HepG2 (cell line): ENCODE measurements around the gene BPIFB6. TPM values are rescaled to one million over a fixed set of nuclear protein-coding genes. Genes with fewer than 3 reads are reported as not detected.

ENCODE experiments used
- ATF7 ChIP-seq, 2 experiments: fragments of 450-650 bp in 1 of 2; sonication (generic) in 1 of 2; formaldehyde crosslinking in 1 of 2; IDR thresholded peaks; 2 replicates each; pipeline versions ENCODE4 v1.4.0 to v1.6.1; 2016 to 2020; ENCODE audit warnings: antibody characterized with exemption in 1 of 2, mild to moderate bottlenecking in 1 of 2, missing genetic modification reagents in 1 of 2
- CBX1 ChIP-seq: IDR thresholded peaks from one replicate; pipeline ENCODE4 v1.6.1; 2016; ENCODE audit warnings: antibody characterized with exemption, low read depth
- DR1 ChIP-seq: sonication (generic); formaldehyde crosslinking; IDR thresholded peaks from 2 replicates; pipeline ENCODE4 v1.8.0; 2021; ENCODE audit warnings: mild to moderate bottlenecking, missing genetic modification reagents, inconsistent platforms
- JUND ChIP-seq: sonication (generic); formaldehyde crosslinking; IDR thresholded peaks from 2 replicates; pipeline ENCODE4 v1.8.0; 2022; ENCODE audit warnings: mild to moderate bottlenecking, missing genetic modification reagents
- KAT2B ChIP-seq: fragments of 150-350 bp; IDR thresholded peaks from 2 replicates; pipeline ENCODE4 v1.6.1; 2014; ENCODE audit warnings: low read depth, low read length, borderline replicate concordance
- NCOA2 ChIP-seq: sonication (generic); formaldehyde crosslinking; IDR thresholded peaks from 2 replicates; pipeline ENCODE4 v1.8.0; 2022; ENCODE audit warnings: inconsistent platforms
- ZNF232 ChIP-seq: sonication (generic); formaldehyde crosslinking; IDR thresholded peaks from 2 replicates; pipeline ENCODE4 v1.4.0; 2020; ENCODE audit warnings: missing genetic modification reagents, borderline replicate concordance
- ZNF510 ChIP-seq: sonication (generic); formaldehyde crosslinking; IDR thresholded peaks from 2 replicates; pipeline ENCODE4 v1.4.0; 2020; ENCODE audit warnings: low read depth, mild to moderate bottlenecking, missing genetic modification reagents
- ZSCAN20 ChIP-seq: sonication (generic); formaldehyde crosslinking; IDR thresholded peaks from 2 replicates; pipeline ENCODE4 v1.4.0; 2020; ENCODE audit warnings: missing genetic modification reagents, mild to moderate bottlenecking, borderline replicate concordance
- polyA plus RNA-seq, 8 experiments: library from polyadenylated mRNA; depleted of rRNA in 3 of 8; stranded (reverse) in 7 of 8; unstranded in 1 of 8; fragments of >200 nt; fragmentation: Illumina TruSeq in 4 of 8; extraction: Trizol in 4 of 8; gene quantifications; 2 replicates each; pipeline versions ENCODE4 v1.2.1 to v1.2.3, GENCODE V29; 2011 to 2016; ENCODE audit warnings: low read depth in 4 of 8, missing spikeins in 1 of 8, mixed read lengths in 1 of 8; ENCODE audit not compliant: insufficient read depth in 1 of 8
- total RNA-seq, 5 experiments: library from RNA; depleted of rRNA; stranded (reverse); fragments of >200 nt; fragmentation: Illumina TruSeq; extraction: Trizol; gene quantifications; 2 replicates each; pipeline ENCODE4 v1.2.3, GENCODE V29; 2016; ENCODE audit warnings: low read depth in 1 of 5
- TF ChIP-seq, protein P1 (sequence below): sonication (generic); formaldehyde crosslinking; IDR thresholded peaks from 2 replicates; pipeline ENCODE4 v1.8.0; 2023; ENCODE audit warnings: mild to moderate bottlenecking, missing genetic modification reagents
- TF ChIP-seq, protein P2 (sequence below): sonication (generic); formaldehyde crosslinking; IDR thresholded peaks from 2 replicates; pipeline ENCODE4 v1.5.1; 2020; ENCODE audit warnings: missing genetic modification reagents, mild to moderate bottlenecking, borderline replicate concordance
- TF ChIP-seq, protein P3 (sequence below), 2 experiments: fragments of 450-650 bp in 1 of 2; sonication (generic) in 1 of 2; formaldehyde crosslinking in 1 of 2; IDR thresholded peaks; 2 replicates each; pipeline versions ENCODE4 v1.6.1 to v1.8.0; 2016 to 2022; ENCODE audit warnings: antibody characterized with exemption in 1 of 2, mild to moderate bottlenecking in 1 of 2, missing genetic modification reagents in 1 of 2

The BPIFB6 gene
- total and polyA plus RNA-seq, 2 of the 13 experiments (the other 11 are each of a cell fraction or from before 2014, with no cell fraction given), result 0.13 to 1.7 TPM

DNA sequence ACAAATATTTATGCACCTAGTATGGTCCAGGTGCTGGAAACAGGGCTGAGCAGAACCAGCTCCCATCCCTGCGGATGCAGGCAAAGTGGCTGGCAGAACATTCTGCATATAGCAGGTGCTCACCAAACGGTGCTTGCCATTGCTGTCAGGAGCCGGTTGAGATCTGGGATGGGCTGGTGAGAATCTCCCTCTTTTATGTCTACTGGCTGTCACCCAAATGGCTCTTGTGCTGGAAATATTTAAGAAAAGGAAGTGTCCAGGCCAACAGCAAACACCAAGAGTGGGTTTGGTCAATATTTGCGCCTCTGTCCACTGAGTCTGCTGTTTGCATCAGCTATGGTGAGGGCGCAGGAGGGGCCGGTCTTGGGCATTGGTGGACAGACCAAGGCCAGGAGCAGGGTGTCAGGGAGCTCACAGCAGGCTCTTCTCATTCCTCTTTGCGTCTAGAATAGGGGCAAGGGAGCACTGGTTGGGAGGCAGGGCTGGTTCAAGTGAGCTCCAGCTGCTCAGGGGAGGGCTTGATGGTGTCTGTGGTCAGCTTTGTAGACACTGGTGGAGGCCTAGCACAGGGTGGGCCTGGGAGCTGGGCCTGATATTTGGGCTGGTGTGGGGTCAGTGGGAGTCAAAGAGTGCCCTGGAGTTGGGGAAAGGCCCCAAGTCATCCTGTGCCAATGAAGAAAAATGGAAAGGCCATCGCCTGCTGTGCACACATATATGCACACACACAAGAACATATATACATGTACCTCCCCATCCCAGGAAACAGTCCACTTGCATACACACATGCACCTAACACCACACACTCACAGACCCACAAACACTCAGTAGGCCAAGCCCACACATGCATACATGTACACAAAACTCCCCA, 25.3 kb upstream of the BPIFB6 start (continued):
- TF ChIP-seq CBX1 (peak; percentile 54), ATF7 (IDR thresholded peaks at IDR 0.05) (no peak), ATF7 (CRISPR knock-in tag; IDR thresholded peaks at IDR 0.05) (0 out of 2 replicates have a peak, but pooled peaks have one; percentile 38), ZNF510 (0 out of 2 replicates have a peak, but pooled peaks have one; percentile 87), NCOA2 (CRISPR knock-in tag) (peak; percentile 98), ZSCAN20 (CRISPR knock-in tag) (0 out of 2 replicates have a peak, but pooled peaks have one; percentile 25), DR1 (CRISPR knock-in tag) (no peak; the same call in 1 of the 2 replicates), KAT2B (no peak), ZNF232 (CRISPR knock-in tag) (peak; percentile 75; the same call in 1 of the 2 replicates), JUND (CRISPR knock-in tag) (peak; percentile 82)
- TF ChIP-seq, protein P1, sequence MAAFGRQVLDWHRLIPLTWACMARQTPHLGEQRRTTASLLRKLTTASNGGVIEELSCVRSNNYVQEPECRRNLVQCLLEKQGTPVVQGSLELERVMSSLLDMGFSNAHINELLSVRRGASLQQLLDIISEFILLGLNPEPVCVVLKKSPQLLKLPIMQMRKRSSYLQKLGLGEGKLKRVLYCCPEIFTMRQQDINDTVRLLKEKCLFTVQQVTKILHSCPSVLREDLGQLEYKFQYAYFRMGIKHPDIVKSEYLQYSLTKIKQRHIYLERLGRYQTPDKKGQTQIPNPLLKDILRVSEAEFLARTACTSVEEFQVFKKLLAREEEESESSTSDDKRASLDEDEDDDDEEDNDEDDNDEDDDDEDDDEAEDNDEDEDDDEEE (CRISPR knock-in tag), result peak; percentile 82; the same call in 1 of the 2 replicates
- TF ChIP-seq, protein P2, sequence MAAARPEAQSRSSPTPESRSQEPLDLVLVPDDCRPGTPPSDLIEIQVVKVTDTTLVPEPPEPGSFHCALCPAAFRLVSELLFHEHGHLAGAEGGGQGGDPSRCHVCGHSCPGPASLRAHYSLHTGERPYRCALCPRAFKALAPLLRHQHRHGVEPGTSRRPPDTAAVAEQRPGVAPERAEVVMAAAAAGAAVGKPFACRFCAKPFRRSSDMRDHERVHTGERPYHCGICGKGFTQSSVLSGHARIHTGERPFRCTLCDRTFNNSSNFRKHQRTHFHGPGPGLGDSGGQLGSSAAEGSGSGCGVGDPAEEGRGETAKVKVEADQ (CRISPR knock-in tag), result peak; percentile 77; the same call in 1 of the 2 replicates
- TF ChIP-seq, protein P3, sequence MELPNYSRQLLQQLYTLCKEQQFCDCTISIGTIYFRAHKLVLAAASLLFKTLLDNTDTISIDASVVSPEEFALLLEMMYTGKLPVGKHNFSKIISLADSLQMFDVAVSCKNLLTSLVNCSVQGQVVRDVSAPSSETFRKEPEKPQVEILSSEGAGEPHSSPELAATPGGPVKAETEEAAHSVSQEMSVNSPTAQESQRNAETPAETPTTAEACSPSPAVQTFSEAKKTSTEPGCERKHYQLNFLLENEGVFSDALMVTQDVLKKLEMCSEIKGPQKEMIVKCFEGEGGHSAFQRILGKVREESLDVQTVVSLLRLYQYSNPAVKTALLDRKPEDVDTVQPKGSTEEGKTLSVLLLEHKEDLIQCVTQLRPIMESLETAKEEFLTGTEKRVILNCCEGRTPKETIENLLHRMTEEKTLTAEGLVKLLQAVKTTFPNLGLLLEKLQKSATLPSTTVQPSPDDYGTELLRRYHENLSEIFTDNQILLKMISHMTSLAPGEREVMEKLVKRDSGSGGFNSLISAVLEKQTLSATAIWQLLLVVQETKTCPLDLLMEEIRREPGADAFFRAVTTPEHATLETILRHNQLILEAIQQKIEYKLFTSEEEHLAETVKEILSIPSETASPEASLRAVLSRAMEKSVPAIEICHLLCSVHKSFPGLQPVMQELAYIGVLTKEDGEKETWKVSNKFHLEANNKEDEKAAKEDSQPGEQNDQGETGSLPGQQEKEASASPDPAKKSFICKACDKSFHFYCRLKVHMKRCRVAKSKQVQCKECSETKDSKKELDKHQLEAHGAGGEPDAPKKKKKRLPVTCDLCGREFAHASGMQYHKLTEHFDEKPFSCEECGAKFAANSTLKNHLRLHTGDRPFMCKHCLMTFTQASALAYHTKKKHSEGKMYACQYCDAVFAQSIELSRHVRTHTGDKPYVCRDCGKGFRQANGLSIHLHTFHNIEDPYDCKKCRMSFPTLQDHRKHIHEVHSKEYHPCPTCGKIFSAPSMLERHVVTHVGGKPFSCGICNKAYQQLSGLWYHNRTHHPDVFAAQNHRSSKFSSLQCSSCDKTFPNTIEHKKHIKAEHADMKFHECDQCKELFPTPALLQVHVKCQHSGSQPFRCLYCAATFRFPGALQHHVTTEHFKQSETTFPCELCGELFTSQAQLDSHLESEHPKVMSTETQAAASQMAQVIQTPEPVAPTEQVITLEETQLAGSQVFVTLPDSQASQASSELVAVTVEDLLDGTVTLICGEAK (IDR thresholded peaks at IDR 0.05), result no peak
- TF ChIP-seq, protein P3 (CRISPR knock-in tag; IDR thresholded peaks at IDR 0.05), result peak; percentile 81
